Activated CD4-positive, alpha-beta T cell treated with anti-CD3 and anti-CD28 coated beads, Interleukin-2, amount 10 ng/mL, durations not matched to agents 24 days and 14 days (primary cell): ENCODE results near the gene GLB1L3. TPM values are rescaled to one million over a fixed set of nuclear protein-coding genes. Genes with fewer than 3 reads are reported as not detected.
"Not testable (repeated sequence)": the region's sequence is repeated elsewhere in the genome, so short reads cannot be mapped to it uniquely, and the experiment has no call there.

ENCODE experiments used
- DNase-seq: peaks from one replicate; pipeline ENCODE4 v3.0.0; 2022
- H3K27ac Mint-ChIP-seq: one replicate; pipeline ENCODE4 v1.8.0; 2022; ENCODE audit warnings: mild to moderate bottlenecking, mixed read lengths
- H3K27me3 Mint-ChIP-seq: one replicate; pipeline ENCODE4 v1.8.0; 2022; ENCODE audit warnings: mixed read lengths
- H3K36me3 Mint-ChIP-seq: one replicate; pipeline ENCODE4 v1.8.0; 2022; ENCODE audit warnings: low read depth, mild to moderate bottlenecking, mixed read lengths
- H3K4me1 Mint-ChIP-seq: one replicate; pipeline ENCODE4 v1.8.0; 2021; ENCODE audit warnings: mixed read lengths
- H3K4me3 Mint-ChIP-seq: one replicate; pipeline ENCODE4 v1.8.0; 2022; ENCODE audit warnings: mild to moderate bottlenecking, moderate library complexity, mixed read lengths
- H3K9me3 Mint-ChIP-seq: one replicate; pipeline ENCODE4 v1.8.0; 2021; ENCODE audit warnings: mixed read lengths
- intact Hi-C: fragments of 100-400 bp; cut with micrococcal nuclease; formaldehyde crosslinking; loops from one replicate; pipeline ENCODE4 v1.15.1; 2023
- total RNA-seq: library from RNA; stranded (reverse); gene quantifications from 2 replicates; pipeline ENCODE4 v1.2.3, GENCODE V29; 2022

The GLB1L3 gene
- total RNA-seq, 1 donor from 2014 or later = 17.0 TPM

DNA sequence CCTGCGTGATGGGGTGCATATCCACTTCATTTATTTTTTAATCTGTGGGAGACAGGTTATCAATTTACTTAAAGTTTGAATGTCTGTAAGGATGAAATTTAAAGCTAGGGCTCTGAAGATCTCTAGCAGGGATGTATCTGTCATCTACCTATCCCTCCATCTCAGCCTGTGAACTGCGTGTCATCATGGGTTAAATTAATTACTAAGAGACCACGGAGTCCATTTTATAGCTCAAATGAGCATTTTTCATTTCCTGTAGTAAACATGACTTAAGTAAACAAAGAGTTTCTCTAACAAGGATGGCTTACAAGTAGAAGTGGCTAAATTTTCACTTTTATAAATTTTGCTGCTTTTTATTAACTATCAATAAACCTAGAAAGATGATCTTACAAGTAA is 2.9 kb upstream of the GLB1L3 start:
- Mint-ChIP-seq H3K36me3 (peaks cover 11% of the 10 kb centered on the region), H3K4me3 (peak overlapping the region; percentile 98), H3K27me3 (peaks cover 3% of the 10 kb centered on the region), H3K27ac (no peak overlapping the region), H3K9me3 (no peaks in the 10 kb centered on the region), H3K4me1 (peaks cover 50% of the 10 kb centered on the region)
- DNase-seq = no peak
- intact Hi-C loops = no loop called here

DNA sequence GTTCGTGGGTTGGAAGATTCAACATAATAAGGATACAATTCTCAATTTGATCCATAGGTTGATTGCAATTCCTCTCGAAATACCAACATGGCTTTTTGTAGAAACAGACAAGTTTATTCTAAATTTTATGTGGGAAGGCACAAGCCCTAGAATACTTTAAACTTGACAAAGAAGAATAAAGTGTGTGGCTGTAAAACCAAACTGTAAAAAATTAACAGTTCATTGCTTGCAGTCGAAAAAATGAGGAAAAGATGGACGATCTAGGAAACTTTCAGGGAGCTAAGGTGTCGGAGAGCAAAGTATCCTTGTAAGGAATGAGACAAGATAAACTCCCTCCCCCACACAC is 1.0 kb upstream of the GLB1L3 start:
- peaks cover 52% of the 10 kb centered on the region for H3K4me1 Mint-ChIP-seq
- no peak for DNase-seq
- H3K27ac Mint-ChIP-seq = peak overlapping the region; percentile 93
- peaks cover 3% of the 10 kb centered on the region for H3K9me3 Mint-ChIP-seq
- intact Hi-C loops = loop anchor here (1.0 to 5.0 kb wide), 4 partner anchors 22 to 348 kb away; partner anchors contain the start of genes ACAD8, THYN1 and VPS26B
- peaks cover 20% of the 10 kb centered on the region for H3K36me3 Mint-ChIP-seq
- peaks cover 3% of the 10 kb centered on the region for H3K27me3 Mint-ChIP-seq
- H3K4me3 Mint-ChIP-seq = peak overlapping the region; percentile 98

DNA sequence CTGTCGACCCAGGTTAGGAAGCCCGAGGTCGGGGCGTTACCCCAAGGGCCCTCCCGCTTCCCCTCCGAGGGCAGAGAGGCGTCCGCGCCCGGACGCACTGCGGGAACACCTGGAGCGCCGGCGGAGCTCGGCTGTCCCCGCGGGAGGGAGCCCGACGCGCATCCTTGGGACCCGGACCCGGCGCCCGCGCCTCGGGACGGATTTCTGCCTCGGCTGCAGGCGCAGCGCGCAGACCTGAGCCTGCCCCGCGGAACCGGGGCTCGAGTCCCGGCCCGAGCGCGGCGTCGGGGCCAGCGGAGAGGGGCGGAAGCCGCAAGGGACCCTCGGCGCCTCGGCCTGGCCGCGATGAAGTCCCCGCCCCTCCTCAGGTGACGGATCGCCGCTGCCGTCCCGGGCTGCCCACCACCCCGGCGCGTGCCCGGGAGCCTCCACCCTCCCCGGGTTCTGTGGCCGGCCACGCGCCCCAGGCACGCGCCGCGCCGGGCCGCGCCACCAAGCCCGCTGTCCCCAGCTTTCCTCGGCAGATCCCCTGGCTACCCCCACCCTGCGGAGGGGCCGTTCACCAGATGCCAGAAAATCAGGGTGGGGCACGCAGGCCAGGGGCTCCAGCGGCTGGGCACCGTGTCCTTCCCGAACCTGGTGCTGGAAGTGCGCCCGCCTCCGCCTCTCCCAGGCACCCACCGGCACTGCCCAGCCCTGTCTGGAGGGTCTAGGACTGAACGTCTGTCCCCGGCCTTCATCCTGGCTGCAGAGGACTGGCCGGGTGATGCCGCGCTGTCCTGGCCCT is 410 bp downstream of the GLB1L3 start:
- intact Hi-C loops = loop anchor here (5.0 kb wide), 1 partner anchor 349 kb away; no protein-coding TSS in a partner anchor
- peak overlapping the region; percentile 98 for H3K4me3 Mint-ChIP-seq
- peaks cover 3% of the 10 kb centered on the region for H3K9me3 Mint-ChIP-seq
- peaks cover 37% of the 10 kb centered on the region for H3K4me1 Mint-ChIP-seq
- peaks cover 3% of the 10 kb centered on the region for H3K27me3 Mint-ChIP-seq
- H3K27ac Mint-ChIP-seq = peak overlapping the region; percentile 93
- no peak for DNase-seq
- peaks cover 16% of the 10 kb centered on the region for H3K36me3 Mint-ChIP-seq

DNA sequence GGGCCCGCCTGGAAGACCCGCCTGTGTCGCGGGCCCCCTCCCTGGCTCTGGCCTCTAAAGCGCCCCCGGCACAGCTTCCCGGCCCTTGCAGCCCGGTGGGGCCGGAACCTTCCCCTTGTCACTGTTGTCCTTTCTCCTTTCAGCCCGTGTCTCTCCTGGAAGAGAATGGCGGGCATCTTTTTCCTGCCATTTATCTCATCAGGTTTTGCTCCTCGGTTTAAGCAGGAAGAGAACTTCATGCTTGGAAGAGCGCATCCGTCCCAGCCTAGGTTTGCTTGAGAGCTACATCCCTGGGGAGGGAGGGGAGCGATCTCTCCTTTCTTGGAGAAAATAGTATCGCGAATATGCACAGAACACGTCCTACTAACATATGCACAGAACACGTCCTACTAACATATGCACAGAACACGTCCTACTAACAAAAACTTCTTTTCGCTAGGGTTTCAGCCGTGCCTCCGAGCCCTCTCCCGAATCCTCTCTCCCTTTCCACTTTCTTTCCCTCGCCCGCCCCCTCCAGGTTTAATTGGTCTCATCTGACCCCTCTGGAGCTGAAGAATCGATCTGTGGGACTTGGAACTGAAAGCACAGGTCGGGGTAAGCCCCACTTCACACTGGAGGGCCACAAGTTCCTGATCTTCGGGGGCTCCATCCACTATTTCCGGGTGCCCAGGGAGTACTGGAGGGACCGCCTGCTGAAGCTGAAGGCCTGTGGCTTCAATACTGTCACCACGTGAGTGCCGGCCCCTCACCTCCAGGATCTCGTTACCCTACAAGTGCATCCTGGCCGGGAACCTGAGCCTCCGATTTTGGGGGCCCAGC is 1.2 kb downstream of the GLB1L3 start:
- peaks cover 34% of the 10 kb centered on the region for H3K4me1 Mint-ChIP-seq
- H3K36me3 Mint-ChIP-seq = peaks cover 14% of the 10 kb centered on the region
- peaks cover 3% of the 10 kb centered on the region for H3K27me3 Mint-ChIP-seq
- peak overlapping the region; percentile 77 for H3K27ac Mint-ChIP-seq
- intact Hi-C loops = loop anchor here (5.0 kb wide), 1 partner anchor 350 kb away; no protein-coding TSS in a partner anchor
- DNase-seq = no peak
- peak overlapping the region; percentile 83 for H3K4me3 Mint-ChIP-seq
- peaks cover 3% of the 10 kb centered on the region for H3K9me3 Mint-ChIP-seq

DNA sequence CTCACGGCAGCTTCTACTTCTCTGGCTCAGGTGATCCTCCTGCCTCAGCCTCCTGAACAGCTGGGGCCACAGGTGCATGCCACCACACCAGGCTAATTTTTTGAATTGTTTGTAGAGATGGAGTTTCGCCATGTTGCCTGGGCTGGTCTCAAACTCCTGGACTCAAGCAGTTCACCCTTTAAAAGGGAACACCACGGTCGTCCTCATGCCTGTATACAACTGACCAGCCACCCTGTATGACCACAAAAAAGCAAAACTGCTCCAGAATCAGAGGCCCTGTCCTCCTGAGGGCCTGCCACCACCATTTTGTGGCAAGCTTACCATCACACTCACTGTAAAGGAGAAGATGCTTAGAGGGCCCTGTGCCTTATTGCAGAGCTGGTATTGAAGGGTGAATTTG is 2.2 kb downstream of the GLB1L3 start:
- Mint-ChIP-seq H3K9me3 (peaks cover 3% of the 10 kb centered on the region), H3K27me3 (peaks cover 3% of the 10 kb centered on the region), H3K36me3 (peaks cover 13% of the 10 kb centered on the region), H3K4me3 (peak overlapping the region; percentile 19), H3K4me1 (peaks cover 24% of the 10 kb centered on the region), H3K27ac (no peak overlapping the region)
- DNase-seq = no peak
- intact Hi-C loops = loop anchor here (5.0 kb wide), 1 partner anchor 351 kb away; no protein-coding TSS in a partner anchor

DNA sequence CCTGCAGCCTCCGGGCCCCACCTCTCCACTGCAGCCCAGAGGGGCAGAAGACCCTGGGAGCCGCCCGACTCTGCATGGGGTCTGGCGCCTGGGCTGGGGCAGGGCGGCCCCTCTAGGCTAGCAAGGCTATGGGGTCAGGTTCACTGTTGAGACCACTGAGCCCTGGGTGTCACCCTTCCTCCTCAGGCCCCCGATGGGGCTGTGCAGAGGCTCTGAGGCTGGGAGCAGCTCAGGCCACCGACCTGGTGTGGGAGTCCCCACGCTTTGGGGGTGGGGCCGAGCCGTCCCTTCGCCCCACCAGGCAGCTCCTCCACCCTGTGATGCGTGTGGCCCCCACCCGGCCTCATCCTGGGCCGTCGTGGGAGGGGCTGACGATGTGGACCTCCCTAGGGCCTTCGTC is 5.5 kb downstream of the GLB1L3 start:
- H3K27ac Mint-ChIP-seq, H3K9me3 Mint-ChIP-seq, H3K4me1 Mint-ChIP-seq, DNase-seq, intact Hi-C loops, H3K4me3 Mint-ChIP-seq, H3K27me3 Mint-ChIP-seq: not testable (repeated sequence)
- H3K36me3 Mint-ChIP-seq = peaks cover 14% of the 10 kb centered on the region

DNA sequence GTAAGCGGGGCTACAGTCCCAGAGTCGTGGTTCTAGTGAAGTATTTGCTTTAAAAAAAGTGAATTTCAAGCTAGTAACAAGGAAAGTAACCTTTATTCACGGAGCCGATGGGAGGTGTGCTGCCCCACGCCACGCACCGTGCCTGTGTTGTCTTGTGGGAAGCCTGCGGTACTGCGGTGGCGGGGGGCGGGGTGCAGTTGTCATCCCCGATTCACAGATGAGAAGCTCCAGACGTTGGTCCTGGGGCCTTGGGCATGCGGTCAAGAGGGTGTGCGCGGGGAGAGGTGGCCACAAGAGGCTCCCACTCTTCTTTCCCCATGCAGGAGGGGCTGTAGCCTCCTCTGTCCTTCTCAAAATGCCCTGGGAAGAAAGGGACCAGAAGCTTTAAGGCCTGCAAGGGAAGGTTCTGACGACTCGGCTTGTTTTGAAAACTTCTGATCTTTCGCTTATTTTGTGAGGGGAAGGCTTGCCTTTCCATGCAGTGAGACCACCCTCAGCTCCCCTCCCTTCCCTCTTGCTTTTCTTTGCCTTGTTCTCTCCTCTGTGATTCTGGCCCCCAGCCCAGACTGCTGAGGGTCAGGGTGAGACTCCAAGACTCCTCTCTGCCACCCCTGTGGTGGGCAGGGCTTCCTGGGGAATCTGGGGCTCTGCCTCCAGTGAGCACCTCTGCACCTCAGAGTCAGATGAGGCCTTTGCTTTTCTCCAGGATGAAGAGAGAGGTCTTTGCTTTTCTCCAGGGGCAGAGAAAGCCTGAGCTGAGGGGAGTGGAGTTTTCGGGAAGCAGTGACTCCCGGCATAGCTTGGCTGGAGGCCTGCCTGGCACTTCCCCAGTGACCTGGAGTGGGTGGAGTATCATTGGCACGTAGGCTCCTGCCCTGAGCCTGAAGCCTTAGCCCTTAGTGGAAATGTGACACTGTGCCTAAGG is 6.2 kb downstream of the GLB1L3 start:
- Mint-ChIP-seq H3K27me3 (no peaks in the 10 kb centered on the region), H3K9me3 (peaks cover 3% of the 10 kb centered on the region), H3K27ac (no peak overlapping the region), H3K36me3 (peaks cover 14% of the 10 kb centered on the region), H3K4me3 (no peak overlapping the region), H3K4me1 (peaks cover 6% of the 10 kb centered on the region)
- intact Hi-C loops = no loop called here
- DNase-seq = peak; percentile 48

DNA sequence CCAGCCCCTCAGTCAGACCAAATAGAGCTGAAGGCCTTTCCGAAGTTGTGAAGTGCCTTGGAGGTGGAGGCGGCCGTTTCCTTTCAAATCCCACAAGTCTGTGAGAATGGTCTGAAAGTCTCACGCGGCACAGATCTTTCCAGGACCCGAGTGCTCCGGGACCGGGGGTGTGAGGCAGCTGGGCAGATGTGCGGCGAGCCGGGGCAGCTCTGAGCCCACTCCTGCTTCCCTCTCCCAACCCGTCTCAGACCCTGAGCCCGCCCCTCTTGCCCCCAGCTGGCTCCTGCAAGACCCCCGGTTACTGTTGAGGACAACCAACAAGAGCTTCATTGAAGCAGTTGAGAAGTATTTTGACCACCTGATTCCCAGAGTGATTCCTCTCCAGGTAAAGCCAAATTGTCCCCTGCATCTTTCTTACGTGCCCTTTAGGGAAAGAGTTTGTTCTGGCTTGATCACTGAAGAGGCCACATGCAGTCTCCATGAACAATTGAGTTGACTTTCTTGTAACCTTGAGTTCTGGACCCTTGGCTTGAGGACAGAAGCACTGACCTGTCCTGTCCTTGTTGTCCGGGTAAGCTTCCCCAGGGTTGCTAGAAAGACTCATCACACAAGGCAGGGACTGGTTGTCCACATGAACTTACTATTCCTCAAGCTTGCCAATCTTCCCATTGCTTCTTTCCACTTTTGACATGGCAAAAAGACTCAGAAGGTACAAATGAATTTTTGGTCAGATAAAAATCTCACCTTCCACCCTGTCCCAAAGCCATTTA is 7.5 kb downstream of the GLB1L3 start:
- no peak overlapping the region for H3K27ac Mint-ChIP-seq
- no peak overlapping the region for H3K4me3 Mint-ChIP-seq
- intact Hi-C loops = no loop called here
- H3K36me3 Mint-ChIP-seq = peaks cover 10% of the 10 kb centered on the region
- DNase-seq = peak; percentile 48
- H3K4me1 Mint-ChIP-seq = peaks cover 5% of the 10 kb centered on the region
- no peaks in the 10 kb centered on the region for H3K27me3 Mint-ChIP-seq
- H3K9me3 Mint-ChIP-seq = peaks cover under 1% of the 10 kb centered on the region

DNA sequence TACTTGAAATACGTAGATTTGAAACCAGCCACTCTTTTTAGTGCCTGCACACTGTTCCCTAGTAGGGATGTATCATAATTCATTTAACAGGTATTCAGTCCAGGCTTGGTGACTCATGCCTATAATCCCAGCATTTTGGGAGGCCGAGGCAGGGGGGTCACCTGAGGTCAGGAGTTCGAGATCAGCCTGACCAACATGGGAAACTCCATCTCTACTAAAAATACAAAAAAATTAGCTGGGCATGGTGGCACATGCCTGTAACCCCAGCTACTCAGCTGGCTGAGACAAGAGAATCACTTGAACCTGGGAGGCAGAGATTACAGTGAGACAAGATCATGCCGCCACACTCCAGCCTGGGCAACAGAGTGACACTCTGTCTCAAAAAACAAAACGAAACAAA is 8.2 kb downstream of the GLB1L3 start:
- H3K4me1 Mint-ChIP-seq, intact Hi-C loops, H3K36me3 Mint-ChIP-seq, H3K27me3 Mint-ChIP-seq, H3K27ac Mint-ChIP-seq, H3K4me3 Mint-ChIP-seq, H3K9me3 Mint-ChIP-seq: not testable (repeated sequence)
- peak; percentile 41 for DNase-seq

- H3K4me3 Mint-ChIP-seq = no peak overlapping the region
- no peak for DNase-seq
- no peaks in the 10 kb centered on the region for H3K9me3 Mint-ChIP-seq
- no peak overlapping the region for H3K27ac Mint-ChIP-seq
- H3K27me3 Mint-ChIP-seq = no peaks in the 10 kb centered on the region
- H3K36me3 Mint-ChIP-seq = peaks cover 13% of the 10 kb centered on the region
- H3K4me1 Mint-ChIP-seq = no peaks in the 10 kb centered on the region
- intact Hi-C loops = no loop called here
Measured at GRCh38 chr11:134287561-134287960, 11.4 kb downstream of the GLB1L3 start.

GRCh38 chr11:134288486-134288885 is 12.3 kb downstream of the GLB1L3 start:
- no peaks in the 10 kb centered on the region for H3K9me3 Mint-ChIP-seq
- no peaks in the 10 kb centered on the region for H3K27me3 Mint-ChIP-seq
- H3K4me3 Mint-ChIP-seq = no peak overlapping the region
- no peak for DNase-seq
- H3K36me3 Mint-ChIP-seq = peaks cover 13% of the 10 kb centered on the region
- intact Hi-C loops = no loop called here
- no peak overlapping the region for H3K27ac Mint-ChIP-seq
- no peaks in the 10 kb centered on the region for H3K4me1 Mint-ChIP-seq

DNA sequence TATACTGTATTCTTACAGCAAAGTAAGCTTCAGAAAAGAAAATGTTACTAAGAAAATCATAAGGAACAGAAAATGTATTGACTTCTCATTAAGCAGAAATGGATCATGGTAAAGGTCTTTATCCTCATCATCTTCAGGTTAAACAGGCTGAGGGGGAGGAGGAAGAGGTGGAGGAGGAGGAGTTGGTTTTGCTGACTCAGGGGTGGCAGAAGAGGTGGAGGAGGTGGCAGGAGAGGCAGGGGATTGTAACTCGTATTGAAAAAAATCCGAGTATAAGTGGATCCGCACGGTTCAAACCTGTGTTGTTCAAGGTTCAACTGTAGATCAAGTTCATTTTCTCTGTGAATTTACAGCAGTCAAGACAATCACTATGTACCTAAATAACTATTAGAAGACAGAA is 13.0 kb downstream of the GLB1L3 start:
- no peaks in the 10 kb centered on the region for H3K4me1 Mint-ChIP-seq
- DNase-seq = peak; percentile 37
- no peak overlapping the region for H3K27ac Mint-ChIP-seq
- intact Hi-C loops = no loop called here
- H3K4me3 Mint-ChIP-seq = no peak overlapping the region
- H3K27me3 Mint-ChIP-seq = no peaks in the 10 kb centered on the region
- H3K36me3 Mint-ChIP-seq = peaks cover 10% of the 10 kb centered on the region
- H3K9me3 Mint-ChIP-seq = no peaks in the 10 kb centered on the region

DNA sequence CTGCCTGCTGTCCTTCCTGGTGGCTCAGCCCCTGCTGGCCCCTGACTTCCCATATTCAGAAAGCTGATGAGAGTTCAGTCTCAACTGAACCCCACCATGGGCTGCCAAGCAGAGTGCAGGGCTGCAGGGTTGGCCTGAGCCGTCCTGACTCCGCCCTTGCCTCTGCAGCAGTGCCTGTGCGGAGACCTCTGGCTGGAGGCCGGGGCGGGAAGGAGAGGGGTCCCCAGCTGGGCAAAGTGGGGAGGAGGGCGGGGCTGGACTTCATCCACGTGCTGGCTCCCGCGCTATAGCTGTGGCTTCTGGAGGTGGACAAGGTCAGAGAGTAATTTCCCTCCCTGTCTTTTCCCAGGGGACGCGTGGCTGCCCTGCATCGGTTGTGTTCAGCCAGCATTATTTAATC is 13.6 kb downstream of the GLB1L3 start:
- no peaks in the 10 kb centered on the region for H3K4me1 Mint-ChIP-seq
- H3K4me3 Mint-ChIP-seq = no peak overlapping the region
- peaks cover 13% of the 10 kb centered on the region for H3K36me3 Mint-ChIP-seq
- H3K9me3 Mint-ChIP-seq = no peaks in the 10 kb centered on the region
- no peaks in the 10 kb centered on the region for H3K27me3 Mint-ChIP-seq
- DNase-seq = peak; percentile 27
- no peak overlapping the region for H3K27ac Mint-ChIP-seq
- intact Hi-C loops = no loop called here
